GM12892 (cell line): ENCODE data around the gene WDR20.

Experiments used
- DNase-seq: peaks from one replicate; pipeline ENCODE4 v3.0.0; 2011; ENCODE audit not compliant: insufficient read length
- FAIRE-seq: peaks from 2 replicates; lab custom pipeline; 2011; peaks lifted over from hg19 to GRCh38; lab: Jason Lieb, UNC
- POLR2A ChIP-seq: IDR thresholded peaks from 2 replicates; pipeline ENCODE4 v1.6.1; 2011; ENCODE audit warnings: low read depth, low read length, control low read depth
- POLR2AphosphoS5 ChIP-seq: IDR thresholded peaks from 2 replicates; pipeline ENCODE4 v1.6.1; 2011; ENCODE audit warnings: low read depth, low read length, control low read depth
- TAF1 ChIP-seq: IDR thresholded peaks from 2 replicates; pipeline ENCODE4 v1.6.1; 2011; ENCODE audit warnings: low read depth, mild to moderate bottlenecking, control low read depth, low read length, borderline replicate concordance

The WDR20 gene

DNA sequence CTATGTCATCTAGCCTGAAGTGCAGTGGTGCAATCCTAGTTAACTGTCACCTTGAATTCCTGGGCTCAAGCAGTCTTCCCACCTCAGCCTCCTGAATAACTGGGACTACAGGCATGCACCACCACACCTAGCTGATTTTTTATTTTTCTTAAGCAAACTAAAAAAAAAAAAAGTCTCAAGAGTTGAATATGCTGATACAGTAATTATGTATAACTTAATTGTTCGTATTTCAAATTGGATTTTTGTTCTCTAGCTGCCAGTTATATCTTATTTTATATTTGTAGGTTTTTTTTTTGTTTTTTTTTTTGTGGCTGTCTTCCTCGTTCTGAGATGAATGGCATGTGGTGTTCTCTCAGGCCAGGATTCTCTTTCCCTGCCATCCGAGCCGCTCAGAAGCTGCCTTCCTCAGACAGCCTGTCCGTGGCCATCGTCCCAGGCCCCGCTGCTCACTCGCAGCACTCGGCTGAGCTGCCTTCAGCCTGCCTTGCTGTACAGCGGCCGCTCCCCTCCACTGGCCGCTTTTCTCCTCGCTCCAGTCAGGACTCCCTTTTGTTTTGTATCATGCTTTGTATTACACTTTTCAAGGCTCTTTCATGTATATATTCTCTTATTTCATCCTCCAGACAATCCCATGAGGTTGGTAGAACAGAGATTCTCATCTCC lies 53.3 kb downstream of the WDR20 start:
- DNase-seq (no peak), FAIRE-seq (no peak)
- no peak for TF ChIP-seq POLR2A
- TF ChIP-seq TAF1: no peak
- TF ChIP-seq POLR2AphosphoS5: no peak

DNA sequence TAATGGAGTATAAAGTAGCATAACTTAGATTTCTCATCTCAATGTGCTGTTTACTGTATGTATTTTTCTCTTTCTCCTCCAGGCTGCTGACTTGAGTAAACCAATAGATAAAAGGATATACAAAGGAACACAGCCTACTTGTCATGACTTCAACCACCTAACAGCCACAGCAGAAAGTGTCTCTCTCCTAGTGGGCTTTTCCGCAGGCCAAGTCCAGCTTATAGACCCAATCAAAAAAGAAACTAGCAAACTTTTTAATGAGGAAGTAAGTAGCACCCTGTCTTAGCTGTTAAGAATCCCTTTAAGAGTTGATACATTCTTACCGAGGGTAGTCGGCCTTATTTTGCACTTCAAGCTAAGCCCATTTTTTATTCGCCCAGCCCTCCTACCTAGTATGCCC lies 55.2 kb downstream of the WDR20 start:
- FAIRE-seq (no peak), DNase-seq (no peak)
- TF ChIP-seq TAF1: no peak
- no peak for TF ChIP-seq POLR2A
- no peak for TF ChIP-seq POLR2AphosphoS5

GRCh38 chr14:102195446-102195845 lies 55.7 kb downstream of the WDR20 start:
- FAIRE-seq (no peak), DNase-seq (no peak)
- TF ChIP-seq POLR2AphosphoS5 (no peak), POLR2A (no peak), TAF1 (no peak)

- DNase-seq (no peak), FAIRE-seq (no peak)
- TF ChIP-seq TAF1 (no peak), POLR2A (no peak), POLR2AphosphoS5 (no peak)
These were observed 56.6 kb downstream of the WDR20 start for GRCh38 chr14:102196039-102196901.

- FAIRE-seq (peak; percentile 36), DNase-seq (no peak)
- TF ChIP-seq TAF1 (no peak), POLR2A (no peak), POLR2AphosphoS5 (no peak)
These were observed 57.2 kb downstream of the WDR20 start for GRCh38 chr14:102196902-102197230.

DNA sequence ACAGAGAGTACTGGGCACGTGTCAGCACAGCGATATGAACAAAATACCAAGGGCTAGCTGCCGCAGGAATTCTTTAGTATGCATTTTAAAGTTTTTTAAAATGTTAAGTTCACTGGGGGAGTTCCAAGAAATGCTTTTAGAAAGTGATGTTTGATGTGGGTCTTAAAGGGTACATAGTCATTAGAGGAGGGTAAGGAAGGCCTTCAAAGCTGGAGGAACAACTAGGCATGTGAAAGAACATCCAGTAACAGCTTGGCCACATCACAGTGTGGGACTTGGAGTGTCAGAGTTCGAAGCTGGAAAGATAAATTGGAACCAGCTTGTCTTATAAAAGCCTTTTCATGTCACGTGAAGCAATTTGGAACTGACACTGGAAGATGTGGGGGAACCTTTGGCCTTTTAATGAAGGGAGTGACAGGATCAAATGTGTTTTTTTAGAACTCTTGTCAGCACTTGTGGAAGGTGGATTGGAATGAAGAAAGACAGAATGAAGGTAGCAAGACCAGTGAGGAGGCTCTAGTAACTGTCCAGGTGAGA lies 57.7 kb downstream of the WDR20 start:
- TF ChIP-seq POLR2AphosphoS5: no peak
- no peak for TF ChIP-seq TAF1
- FAIRE-seq (no peak), DNase-seq (no peak)

- TF ChIP-seq POLR2A: no peak
- no peak for TF ChIP-seq POLR2AphosphoS5
- TF ChIP-seq TAF1: no peak
- FAIRE-seq: peak; percentile 92
- DNase-seq: no peak
These were observed 61.1 kb downstream of the WDR20 start for GRCh38 chr14:102200690-102201352.

DNA sequence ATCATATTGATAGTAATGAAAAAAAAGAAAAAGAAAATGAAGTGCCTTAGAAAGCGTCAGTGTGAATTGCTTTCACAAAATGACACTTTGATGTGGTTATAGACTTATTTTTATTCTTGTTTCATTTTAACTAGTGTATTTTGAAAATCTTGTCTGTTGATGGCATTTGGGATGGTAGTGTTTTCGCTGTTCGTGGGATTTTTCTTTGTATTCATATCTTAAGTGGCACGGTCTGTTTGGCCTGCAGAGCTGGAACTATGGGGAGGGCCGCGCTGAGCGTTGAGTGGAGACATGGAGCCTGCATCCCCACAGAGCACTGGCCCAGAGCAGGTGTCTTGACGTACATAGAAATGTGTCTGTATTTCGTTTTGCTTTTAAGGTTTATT lies 61.6 kb downstream of the WDR20 start:
- FAIRE-seq (peak; percentile 70), DNase-seq (no peak)
- TF ChIP-seq POLR2A: no peak
- no peak for TF ChIP-seq TAF1
- no peak for TF ChIP-seq POLR2AphosphoS5

DNA sequence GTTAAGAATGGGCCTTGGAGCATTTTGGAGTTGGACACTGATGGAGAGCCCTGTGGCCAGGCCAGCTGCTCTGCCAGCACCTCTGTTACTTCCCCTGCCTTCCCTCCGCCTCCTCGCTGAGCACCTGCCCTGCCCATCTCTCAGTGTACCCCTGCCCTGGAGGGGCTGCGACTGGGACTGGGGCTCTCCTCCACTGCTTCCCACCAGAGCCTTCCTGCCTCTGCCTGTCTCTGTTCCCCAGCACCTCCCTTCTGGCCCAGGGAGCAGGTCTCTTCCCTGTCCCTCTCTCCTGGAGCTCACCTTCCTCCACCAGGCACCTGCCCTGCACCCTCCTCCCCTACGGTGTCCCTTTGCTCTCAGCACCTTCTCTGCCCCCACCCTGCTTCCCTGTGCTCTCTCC lies 62.1 kb downstream of the WDR20 start:
- TF ChIP-seq POLR2A (no peak), POLR2AphosphoS5 (no peak), TAF1 (no peak)
- FAIRE-seq: no peak

DNA sequence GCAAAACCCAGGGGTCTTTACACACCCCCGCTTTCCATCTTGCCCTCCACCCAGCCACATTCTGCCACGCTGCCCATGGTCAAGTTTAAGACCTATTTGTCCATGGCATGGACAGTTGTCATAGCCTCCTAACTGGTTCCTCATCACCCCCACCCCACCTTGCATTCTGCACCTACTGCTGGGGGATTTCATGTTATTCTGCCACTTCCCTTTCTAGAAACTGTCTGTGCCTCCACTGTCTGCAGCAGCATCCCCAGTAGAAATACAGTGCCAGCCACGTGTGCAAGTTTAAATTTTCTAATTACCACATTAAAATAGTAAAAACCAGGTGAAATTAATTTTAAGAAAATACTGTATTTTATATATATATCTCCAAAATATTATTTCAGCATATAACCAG lies 63.2 kb downstream of the WDR20 start:
- FAIRE-seq: no peak
- DNase-seq: no peak
- TF ChIP-seq POLR2AphosphoS5: no peak

More for the DNA sequence above, 62.1 kb downstream of the WDR20 start:
- DNase-seq: no peak

GRCh38 chr14:102203382-102203781 lies 63.7 kb downstream of the WDR20 start:
- DNase-seq (no peak), FAIRE-seq (no peak)
- TF ChIP-seq TAF1 (no peak), POLR2AphosphoS5 (no peak), POLR2A (no peak)

GRCh38 chr14:102205560-102205959 lies 65.9 kb downstream of the WDR20 start:
- no peak for DNase-seq
- no peak for FAIRE-seq
- TF ChIP-seq POLR2A: no peak
- no peak for TF ChIP-seq TAF1
- no peak for TF ChIP-seq POLR2AphosphoS5

GRCh38 chr14:102206918-102207317 lies 67.2 kb downstream of the WDR20 start:
- TF ChIP-seq TAF1 (no peak), POLR2AphosphoS5 (no peak), POLR2A (no peak)
- DNase-seq (no peak), FAIRE-seq (no peak)
